Tibial artery (tissue), 4 donors: ENCODE data around the gene ZC3H4.

Experiments
- DNase-seq, 2 donors: peaks; one replicate each; pipeline ENCODE4 v3.0.0-alpha.2; 2019
- H3K27ac ChIP-seq, 2 donors: fragments of 200-600 bp; sonication (generic) in 1 of 2; 1 replicate in 1 of 2; 2 replicates in 1 of 2; pipeline ENCODE4 v1.5.1; 2018 to 2019; ENCODE audit warnings: mild to moderate bottlenecking in 1 of 2
- H3K27me3 ChIP-seq, 2 donors: fragments of 200-600 bp; sonication (generic) in 1 of 2; one replicate each; pipeline versions ENCODE4 v1.5.1 to v1.6.0; 2016 to 2019
- H3K36me3 ChIP-seq, 3 donors: fragments of 200-600 bp; sonication (generic) in 2 of 3; one replicate each; pipeline ENCODE4 v1.5.1; 2016 to 2019; ENCODE audit warnings: mild to moderate bottlenecking in 2 of 3
- H3K4me1 ChIP-seq, 4 donors: fragments of 200-600 bp; sonication (generic) in 2 of 4; 1 replicate in 3 of 4; 2 replicates in 1 of 4; pipeline ENCODE4 v1.5.1; 2016 to 2019
- H3K4me3 ChIP-seq, 2 donors: fragments of 200-600 bp; sonication (generic) in 1 of 2; 1 replicate in 1 of 2; 2 replicates in 1 of 2; pipeline ENCODE4 v1.5.1; 2018 to 2019; ENCODE audit warnings: mild to moderate bottlenecking in 2 of 2
- H3K9me3 ChIP-seq, 3 donors: fragments of 200-600 bp; sonication (generic) in 1 of 3; one replicate each; pipeline ENCODE4 v1.5.1; 2016 to 2019
- CTCF ChIP-seq, 2 experiments: fragments of 200-600 bp in 1 of 2; fragments of 450-650 bp in 1 of 2; IDR thresholded peaks; one replicate each; pipeline ENCODE4 v1.5.1; 2017 to 2019; ENCODE audit warnings: antibody characterized with exemption in 2 of 2, mild to moderate bottlenecking in 1 of 2, moderate library complexity in 1 of 2
- intact Hi-C: fragments of 100-400 bp; cut with DNase I; formaldehyde crosslinking; loops from one replicate; pipeline ENCODE4 v1.15.0; 2023; ENCODE audit warnings: low total_unique reads

Gene ZC3H4

GRCh38 chr19:47109541-47110375, 3.8 kb downstream of the ZC3H4 start:
- Histone ChIP-seq H3K36me3 (no peaks in the 10 kb centered on the region), H3K9me3 (no peaks in the 10 kb centered on the region), H3K27ac (peak overlapping the region; percentile 98 to 99), H3K4me3 (peak overlapping the region; percentile 83 to 88), H3K4me1 (peaks cover 0 to 55% (median 34%) of the 10 kb centered on the region in 4 donors), H3K27me3 (no peaks in the 10 kb centered on the region)
- no peak for TF ChIP-seq CTCF (IDR thresholded peaks at IDR 0.05)
- intact Hi-C loops, result no loop called here
- no peak for DNase-seq

- intact Hi-C loops, result no loop called here
- H3K27me3 ChIP-seq, result no peaks in the 10 kb centered on the region
- H3K27ac ChIP-seq, result peak overlapping the region; percentile 98 to 99
Observed at GRCh38 chr19:47109177-47109540, 4.4 kb downstream of the ZC3H4 start.

GRCh38 chr19:47107953-47108746, 5.4 kb downstream of the ZC3H4 start:
- no peak for DNase-seq
- peaks cover 0 to 55% (median 37%) of the 10 kb centered on the region in 4 donors for H3K4me1 ChIP-seq
- no peaks in the 10 kb centered on the region for H3K9me3 ChIP-seq
- no peak overlapping the region for H3K4me3 ChIP-seq
- H3K27me3 ChIP-seq, result no peaks in the 10 kb centered on the region
- H3K36me3 ChIP-seq, result no peaks in the 10 kb centered on the region
- intact Hi-C loops, result no loop called here
- no peak for TF ChIP-seq CTCF (IDR thresholded peaks at IDR 0.05)
- peak overlapping the region; percentile 98 to 99 for H3K27ac ChIP-seq

More at GRCh38 chr19:47109177-47109540, 4.4 kb downstream of the ZC3H4 start:
- no peak for TF ChIP-seq CTCF (IDR thresholded peaks at IDR 0.05)
- DNase-seq, result no peak
- peak overlapping the region; percentile 83 to 88 for H3K4me3 ChIP-seq
- no peaks in the 10 kb centered on the region for H3K36me3 ChIP-seq
- H3K9me3 ChIP-seq, result no peaks in the 10 kb centered on the region
- H3K4me1 ChIP-seq, result peaks cover 0 to 56% (median 36%) of the 10 kb centered on the region in 4 donors

- H3K36me3 ChIP-seq, result no peaks in the 10 kb centered on the region
- H3K9me3 ChIP-seq, result no peaks in the 10 kb centered on the region
- TF ChIP-seq CTCF (IDR thresholded peaks at IDR 0.05), result no peak
- peaks cover 0 to 63% (median 43%) of the 10 kb centered on the region in 4 donors for H3K4me1 ChIP-seq
- no peaks in the 10 kb centered on the region for H3K27me3 ChIP-seq
- no peak for DNase-seq
- peak overlapping the region; percentile 98 to 99 for H3K27ac ChIP-seq
- intact Hi-C loops, result no loop called here
- H3K4me3 ChIP-seq, result no peak overlapping the region
Observed at GRCh38 chr19:47107202-47107952, 6.2 kb downstream of the ZC3H4 start.

- intact Hi-C loops, result no loop called here
- peak overlapping the region; percentile 98 to 99 for H3K27ac ChIP-seq
- DNase-seq, result no peak
- H3K27me3 ChIP-seq, result no peaks in the 10 kb centered on the region
- peaks cover 0 to 68% (median 48%) of the 10 kb centered on the region in 4 donors for H3K4me1 ChIP-seq
- TF ChIP-seq CTCF (IDR thresholded peaks at IDR 0.05), result no peak
- H3K9me3 ChIP-seq, result no peaks in the 10 kb centered on the region
- H3K36me3 ChIP-seq, result no peaks in the 10 kb centered on the region
- H3K4me3 ChIP-seq, result no peak overlapping the region
Observed at GRCh38 chr19:47106821-47107201, 6.8 kb downstream of the ZC3H4 start.
